ENCODE data around the gene SLBP.
"Not testable (repeated sequence)": the region's sequence is repeated elsewhere in the genome, so short reads cannot be mapped to it uniquely, and the experiment has no call there.

Gene SLBP

GRCh38 chr4:1708581-1708980 is 3.5 kb downstream of the SLBP start:
- ATAC-seq: no peak

DNA sequence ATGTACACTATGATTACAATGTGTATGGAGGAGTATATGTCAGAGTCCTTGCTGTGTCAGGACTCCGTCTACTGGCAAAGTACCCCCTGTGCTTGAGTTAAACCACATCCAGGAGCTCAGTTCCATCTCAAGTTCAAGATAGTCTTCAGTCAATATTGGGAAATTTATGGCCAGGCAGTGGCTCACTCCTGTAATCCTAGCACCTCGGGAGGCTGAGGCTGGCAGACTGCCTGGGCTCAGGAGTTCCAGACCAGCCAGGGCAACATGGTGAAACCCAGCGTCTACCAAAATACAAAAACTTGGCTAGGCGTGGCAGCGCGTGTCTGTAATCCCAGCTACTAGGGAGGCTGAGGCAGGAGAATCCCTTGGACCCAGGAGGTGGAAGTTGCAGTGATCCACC is 5.8 kb downstream of the SLBP start:
- ATAC-seq: no peak

GRCh38 chr4:1705732-1706131 is 6.4 kb downstream of the SLBP start:
- ATAC-seq: no peak

- ATAC-seq: no peak
Observed at GRCh38 chr4:1703867-1704266, 8.3 kb downstream of the SLBP start.

- not testable (repeated sequence) for ATAC-seq
Observed at GRCh38 chr4:1701671-1702070, 10.4 kb downstream of the SLBP start.

DNA sequence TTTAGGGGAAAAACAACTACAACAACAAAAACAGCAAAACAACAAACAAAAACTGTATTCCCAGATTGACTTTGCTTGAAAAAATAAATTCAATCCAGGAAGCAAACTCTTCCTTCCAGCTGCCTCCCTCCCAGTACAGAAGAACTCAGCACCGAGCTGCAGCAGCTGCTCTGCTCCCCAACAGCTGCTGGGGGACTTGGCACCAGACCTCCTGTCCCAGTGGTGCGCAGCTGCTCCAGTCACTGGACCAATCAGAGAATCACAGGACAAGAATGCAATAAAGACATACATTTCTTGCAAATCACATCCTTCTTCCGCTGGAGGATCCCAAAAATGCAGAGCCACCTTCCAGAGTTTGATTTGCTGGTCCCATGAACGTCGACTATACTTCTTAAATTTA is 16.2 kb downstream of the SLBP start:
- ATAC-seq: no peak

- peak; percentile 92 to 93 for ATAC-seq
Observed at GRCh38 chr4:1693131-1693896, 18.8 kb downstream of the SLBP start.

DNA sequence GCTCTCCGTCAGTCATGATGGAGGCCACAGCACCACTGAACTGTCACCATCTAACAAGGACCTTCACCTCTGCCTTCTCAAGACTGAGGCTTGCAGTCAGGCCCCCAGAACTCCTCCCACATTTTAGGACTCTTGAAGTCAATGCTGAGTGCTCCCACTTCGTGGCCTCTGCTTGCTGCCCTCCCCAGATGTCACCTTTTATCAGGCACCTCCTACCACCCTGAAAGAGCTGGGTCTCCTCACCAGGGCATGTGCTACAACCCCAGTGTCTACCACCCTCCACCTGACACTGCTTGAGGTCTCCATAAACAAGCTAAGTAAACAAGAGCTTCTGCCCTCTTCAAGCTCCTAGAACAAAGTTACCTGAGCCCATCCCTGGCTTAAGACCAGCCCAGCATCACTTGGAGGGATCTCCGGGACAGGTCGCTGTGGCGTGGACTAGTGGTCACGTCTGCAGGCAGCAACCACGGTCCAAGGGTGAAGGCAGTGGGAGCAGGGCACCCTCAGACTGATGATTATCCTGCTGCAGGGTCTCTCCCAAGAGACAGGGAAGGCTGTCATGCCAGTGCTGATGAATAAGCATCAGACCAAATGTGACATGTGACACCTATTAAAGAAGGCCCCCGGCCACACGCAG is 20.3 kb downstream of the SLBP start:
- no peak for ATAC-seq

DNA sequence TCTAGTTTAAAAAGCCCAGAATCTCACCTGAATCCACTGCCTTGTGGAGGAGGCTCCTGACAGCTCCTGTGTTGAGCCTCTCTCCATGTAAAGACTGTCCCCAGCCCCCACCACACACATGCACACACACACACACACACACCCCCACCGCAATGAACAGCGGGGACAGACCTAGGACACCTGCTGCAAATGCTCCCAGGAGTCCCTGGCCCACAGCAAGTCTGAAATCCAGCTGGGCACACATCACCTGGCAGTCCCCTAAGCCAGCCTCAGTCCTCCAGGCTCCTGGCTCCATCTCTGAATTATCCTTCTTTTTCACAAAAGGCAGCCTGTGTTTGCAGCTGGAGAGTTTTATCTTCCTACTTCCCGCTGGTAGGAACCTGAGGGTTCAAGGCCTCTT is 21.4 kb downstream of the SLBP start:
- no peak for ATAC-seq

DNA sequence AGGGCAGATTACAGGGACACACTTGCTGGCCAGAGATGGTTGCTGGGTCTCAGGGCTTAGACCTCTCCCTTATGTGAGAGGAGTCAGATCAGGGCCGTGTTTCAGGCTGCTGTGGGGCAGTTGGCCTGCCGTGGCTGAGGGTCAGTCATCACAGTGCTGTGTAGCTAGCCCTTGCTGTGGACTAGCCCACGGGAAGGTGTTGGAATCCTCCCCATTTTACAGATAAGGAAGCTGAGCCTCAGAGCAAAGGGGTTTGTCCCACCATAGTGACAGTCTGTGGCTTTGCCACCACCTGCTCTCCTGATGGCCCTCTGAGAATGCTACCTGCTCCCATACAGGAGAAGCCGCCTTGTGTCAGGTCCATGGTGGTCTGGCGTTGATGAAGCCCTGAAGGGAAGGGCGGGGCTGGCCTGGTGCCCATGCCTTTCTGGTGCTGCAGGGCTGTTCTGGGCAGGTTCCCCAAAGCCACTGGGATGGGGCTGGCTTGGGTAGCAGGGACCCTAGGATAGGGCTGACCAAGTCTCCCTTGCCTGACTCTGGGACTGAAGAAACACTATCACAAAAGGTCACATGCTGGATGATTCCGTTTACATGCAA is 25.6 kb downstream of the SLBP start:
- ATAC-seq: no peak

- no peak for ATAC-seq
Observed at GRCh38 chr4:1685235-1686150, 26.6 kb downstream of the SLBP start.

GRCh38 chr4:1684506-1685234 is 27.4 kb downstream of the SLBP start:
- ATAC-seq: peak in 1 of 2 donors; percentile 8

- peak; percentile 90 to 91 for ATAC-seq
Observed at GRCh38 chr4:1683736-1684505, 28.2 kb downstream of the SLBP start, which contains the start of gene FAM53A. TSS of gene FAM53A (minus strand) at chr4:1684313. CDS start at chr4:1668741, 15,572 bp downstream.

GRCh38 chr4:1683261-1683735 is 28.8 kb downstream of the SLBP start:
- ATAC-seq: no peak

GRCh38 chr4:1682860-1683259 is 29.3 kb downstream of the SLBP start:
- no peak for ATAC-seq

- ATAC-seq: no peak
Observed at GRCh38 chr4:1678244-1678643, 33.9 kb downstream of the SLBP start.

DNA sequence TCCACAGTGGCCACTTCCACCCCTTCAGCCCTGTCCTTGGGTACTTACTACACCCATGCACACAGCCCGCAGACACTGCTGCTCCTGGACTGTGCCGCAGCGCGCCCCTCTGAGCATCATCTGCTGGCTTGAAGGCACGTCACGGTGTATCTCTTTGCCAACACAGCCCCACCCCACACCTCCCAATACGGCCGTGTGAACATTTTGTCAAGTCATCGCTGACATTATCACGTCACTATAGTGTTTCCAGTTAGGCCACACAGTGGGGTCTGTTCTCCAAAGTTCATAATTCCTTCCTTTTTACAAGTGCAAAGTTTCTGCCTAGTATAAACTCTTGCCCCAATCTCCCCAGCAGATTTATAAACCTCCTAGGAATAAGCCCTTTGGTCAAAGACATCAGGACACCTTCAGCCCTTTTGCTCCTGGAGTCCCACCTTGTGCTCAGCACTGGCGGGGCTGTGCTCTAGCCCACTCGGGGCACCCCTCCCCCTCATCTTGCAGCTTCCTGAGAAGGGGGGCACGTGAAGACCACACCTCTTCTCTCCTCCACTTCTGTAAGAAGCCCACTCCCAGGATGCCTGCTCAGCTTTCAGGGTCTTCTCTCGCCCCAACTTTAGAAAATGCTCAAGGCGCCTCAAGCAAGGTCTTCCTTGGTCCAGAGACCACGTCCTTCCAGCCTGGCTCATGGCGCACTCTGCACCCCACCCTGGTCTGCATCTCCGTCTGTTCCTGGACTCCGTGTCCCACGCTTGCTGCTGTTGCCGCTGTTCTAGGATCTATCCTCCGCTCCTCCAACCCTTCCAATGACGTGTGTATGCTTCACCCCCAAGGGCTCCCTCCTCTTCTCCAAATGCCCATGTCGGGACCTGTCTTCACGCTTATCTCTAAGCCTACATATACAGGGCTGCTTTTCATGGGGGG is 35.3 kb downstream of the SLBP start:
- no peak for ATAC-seq

GRCh38 chr4:1675802-1676137 is 36.3 kb downstream of the SLBP start:
- ATAC-seq: no peak

- ATAC-seq: no peak
Observed at GRCh38 chr4:1675136-1675801, 36.9 kb downstream of the SLBP start.

DNA sequence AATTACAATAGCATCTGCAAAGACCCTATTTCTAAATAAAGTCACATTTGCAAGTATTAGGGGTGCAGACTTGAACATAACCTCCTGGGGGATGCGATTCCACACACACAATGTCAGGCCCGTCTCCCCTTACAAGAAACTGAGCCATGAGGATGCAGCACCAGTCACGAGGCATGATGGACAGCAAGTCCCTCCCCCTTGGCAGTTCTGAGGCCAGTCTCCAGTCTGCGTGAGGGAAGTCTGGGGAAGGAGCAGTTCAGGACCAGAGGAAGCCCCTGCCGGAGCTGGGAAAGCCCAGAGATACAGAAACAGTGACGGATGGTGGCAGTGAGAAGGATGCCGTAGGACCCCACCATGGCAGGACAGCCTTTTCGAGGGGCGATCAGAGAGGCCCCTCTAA is 37.4 kb downstream of the SLBP start:
- ATAC-seq: no peak
